SK-N-SH treated with all-trans-retinoic acid at 6 μM for 48 hours (cell line): ENCODE data around the gene RMC1.

Source experiments
- ATAC-seq: fragments of 200-7000 bp; cut with Tn5 transposase; 3 replicates; pipeline ENCODE4 v1.9.1; 2020; ENCODE audit warnings: mild to moderate bottlenecking, moderate library complexity
- ARNTL ChIP-seq: fragments of 450-650 bp; formaldehyde crosslinking; IDR thresholded peaks from 2 replicates; pipeline ENCODE4 v1.5.0; 2020; ENCODE audit warnings: low read depth, mild to moderate bottlenecking, moderate library complexity, borderline replicate concordance
- CREB5 ChIP-seq: fragments of 250-450 bp; sonication (Bioruptor Pico); IDR thresholded peaks from 2 replicates; pipeline ENCODE4 v1.5.1; 2020; ENCODE audit warnings: low read depth, mild to moderate bottlenecking, moderate library complexity
- CSDC2 ChIP-seq: fragments of 250-450 bp; sonication (Bioruptor Pico); IDR thresholded peaks from 2 replicates; pipeline ENCODE4 v1.5.0; 2020; ENCODE audit warnings: mild to moderate bottlenecking, moderate library complexity
- GLIS3 ChIP-seq: fragments of 250-450 bp; sonication (Bioruptor Pico); IDR thresholded peaks from 2 replicates; pipeline ENCODE4 v1.5.0; 2020; ENCODE audit warnings: mild to moderate bottlenecking, moderate library complexity
- ISL1 ChIP-seq: fragments of 250-450 bp; sonication (Bioruptor Pico); IDR thresholded peaks from 2 replicates; pipeline ENCODE4 v2.1.2; 2022; ENCODE audit warnings: mild to moderate bottlenecking, moderate library complexity
- OSR1 ChIP-seq: fragments of 250-450 bp; sonication (Bioruptor Pico); IDR thresholded peaks from 2 replicates; pipeline ENCODE4 v1.8.0; 2022; ENCODE audit warnings: moderate library complexity, mild to moderate bottlenecking, inconsistent platforms
- PATZ1 ChIP-seq: fragments of 250-450 bp; sonication (Bioruptor Pico); IDR thresholded peaks from 2 replicates; pipeline ENCODE4 v1.8.0; 2020; ENCODE audit warnings: mild to moderate bottlenecking, moderate library complexity, borderline replicate concordance
- POU6F1 ChIP-seq: fragments of 250-450 bp; sonication (Bioruptor Pico); IDR thresholded peaks from 2 replicates; pipeline ENCODE4 v1.8.0; 2021; ENCODE audit warnings: low read depth, mild to moderate bottlenecking, moderate library complexity, borderline replicate concordance
- RARB ChIP-seq: fragments of 250-450 bp; sonication (Bioruptor Pico); IDR thresholded peaks from 2 replicates; pipeline ENCODE4 v1.8.0; 2021; ENCODE audit warnings: mild to moderate bottlenecking, moderate library complexity
- SNAI2 ChIP-seq: fragments of 250-450 bp; sonication (Bioruptor Pico); IDR thresholded peaks from 2 replicates; pipeline ENCODE4 v1.5.0; 2020; ENCODE audit warnings: mild to moderate bottlenecking, moderate library complexity
- TCF4 ChIP-seq: fragments of 250-450 bp; sonication (Bioruptor Pico); IDR thresholded peaks from 2 replicates; pipeline ENCODE4 v1.8.0; 2021; ENCODE audit warnings: mild to moderate bottlenecking, moderate library complexity, borderline replicate concordance
- TOX ChIP-seq: fragments of 250-450 bp; sonication (Bioruptor Pico); IDR thresholded peaks from 2 replicates; pipeline ENCODE4 v1.8.0; 2021; ENCODE audit warnings: mild to moderate bottlenecking, moderate library complexity, borderline replicate concordance
- TSHZ2 ChIP-seq: fragments of 250-450 bp; sonication (Bioruptor Pico); IDR thresholded peaks from 2 replicates; pipeline ENCODE4 v1.5.0; 2020; ENCODE audit warnings: mild to moderate bottlenecking, moderate library complexity
- ZC3H10 ChIP-seq: fragments of 250-450 bp; sonication (Bioruptor Pico); IDR thresholded peaks from 2 replicates; pipeline ENCODE4 v1.5.1; 2021; ENCODE audit warnings: mild to moderate bottlenecking, moderate library complexity
- ZFP30 ChIP-seq: fragments of 450-650 bp; formaldehyde crosslinking; IDR thresholded peaks from 2 replicates; pipeline ENCODE4 v1.5.0; 2022; ENCODE audit warnings: mild to moderate bottlenecking, moderate library complexity
- ZNF565 ChIP-seq: fragments of 450-650 bp; formaldehyde crosslinking; conservative IDR thresholded peaks from 2 replicates; pipeline ENCODE4 v1.5.0; 2020; ENCODE audit warnings: low read depth, mild to moderate bottlenecking, moderate library complexity
- ZNF70 ChIP-seq: fragments of 450-650 bp; formaldehyde crosslinking; IDR thresholded peaks from 2 replicates; pipeline ENCODE4 v1.5.0; 2020; ENCODE audit warnings: mild to moderate bottlenecking, moderate library complexity
- ZNF8 ChIP-seq: fragments of 450-650 bp; formaldehyde crosslinking; IDR thresholded peaks from 2 replicates; pipeline ENCODE4 v1.5.0; 2020; ENCODE audit warnings: mild to moderate bottlenecking, moderate library complexity

RMC1 gene

GRCh38 chr18:23528580-23529472 lies 25.5 kb downstream of the RMC1 start:
- no peak for TF ChIP-seq PATZ1 (CRISPR knock-in tag)
- no peak for TF ChIP-seq SNAI2 (CRISPR knock-in tag)
- no peak for TF ChIP-seq RARB (CRISPR knock-in tag)
- TF ChIP-seq TOX (CRISPR knock-in tag), result no peak
- TF ChIP-seq ARNTL (CRISPR knock-in tag), result no peak
- ATAC-seq, result peak; percentile 40

GRCh38 chr18:23529604-23530003 lies 26.3 kb downstream of the RMC1 start:
- ATAC-seq, result peak; percentile 68
- TF ChIP-seq TSHZ2 (CRISPR knock-in tag), result no peak
- TF ChIP-seq OSR1, result no peak
- no peak for TF ChIP-seq GLIS3 (CRISPR knock-in tag)
- no peak for TF ChIP-seq ARNTL (CRISPR knock-in tag)
- no peak for TF ChIP-seq CSDC2
- no peak for TF ChIP-seq ZNF565 (CRISPR knock-in tag)
- no peak for TF ChIP-seq PATZ1 (CRISPR knock-in tag)
- TF ChIP-seq TOX (CRISPR knock-in tag), result no peak
- TF ChIP-seq CREB5, result no peak
- TF ChIP-seq, all 23 proteins: peak for 0

- peak; percentile 6; the same call in 1 of the 3 replicates for ATAC-seq
- no peak for TF ChIP-seq GLIS3 (CRISPR knock-in tag)
- TF ChIP-seq CREB5, result no peak
- no peak for TF ChIP-seq ZC3H10 (CRISPR knock-in tag)
- TF ChIP-seq ZNF8 (CRISPR knock-in tag), result no peak
- TF ChIP-seq TCF4 (CRISPR knock-in tag), result no peak
- no peak for TF ChIP-seq ISL1 (CRISPR knock-in tag)
- no peak for TF ChIP-seq TSHZ2 (CRISPR knock-in tag)
- no peak for TF ChIP-seq RARB (CRISPR knock-in tag)
- TF ChIP-seq POU6F1 (CRISPR knock-in tag), result no peak
- no peak for TF ChIP-seq ZFP30 (CRISPR knock-in tag)
- no peak for TF ChIP-seq ZNF70
- TF ChIP-seq, all 23 proteins: peak for 0
These were observed 26.9 kb downstream of the RMC1 start for GRCh38 chr18:23530195-23530594.
